MCF 10A (cell line): Measurements from ENCODE around the gene ATP2A3. TPM values are rescaled to one million over a fixed set of nuclear protein-coding genes. Genes with fewer than 3 reads are reported as not detected.

Source experiments
- BruUV-seq: library from RNA; stranded (reverse); fragments of 400-500 nt; replicated peaks from 2 replicates; lab custom pipeline; 2021; lab: Mats Ljungman, UMichigan
- CTCF ChIA-PET: fragments of 300-600 bp; sonication (Branson Sonifier 250); formaldehyde crosslinking; extraction: SDS; loops from one replicate; lab custom pipeline; 2021; ENCODE audit warnings: antibody characterized with exemption, inconsistent platforms; lab: Yijun Ruan, JAX
- POLR2A ChIA-PET: fragments of 300-600, 350-650 bp; sonication (Branson Sonifier 250); formaldehyde crosslinking; extraction: SDS; loops from one replicate; lab custom pipeline; 2020; ENCODE audit warnings: antibody characterized with exemption, inconsistent platforms; lab: Yijun Ruan, JAX
- DNase-seq: peaks from one replicate; pipeline ENCODE4 v3.0.0-alpha.2; 2018; ENCODE audit not compliant: unreplicated experiment
- H3K27ac Mint-ChIP-seq: one replicate; pipeline ENCODE4 v1.8.0; 2022; ENCODE audit warnings: mild to moderate bottlenecking, low read depth, mixed read lengths; ENCODE audit not compliant: unreplicated experiment
- H3K27me3 Mint-ChIP-seq: one replicate; pipeline ENCODE4 v1.8.0; 2022; ENCODE audit warnings: mixed read lengths; ENCODE audit not compliant: insufficient read depth, unreplicated experiment
- H3K36me3 Mint-ChIP-seq: one replicate; pipeline ENCODE4 v1.8.0; 2022; ENCODE audit warnings: mild to moderate bottlenecking, moderate library complexity, mixed read lengths; ENCODE audit not compliant: insufficient read depth, unreplicated experiment
- H3K4me1 Mint-ChIP-seq: one replicate; pipeline ENCODE4 v1.8.0; 2022; ENCODE audit warnings: mixed read lengths; ENCODE audit not compliant: insufficient read depth, unreplicated experiment
- H3K4me3 Mint-ChIP-seq: one replicate; pipeline ENCODE4 v1.8.0; 2022; ENCODE audit warnings: mild to moderate bottlenecking, moderate library complexity, mixed read lengths; ENCODE audit not compliant: unreplicated experiment
- H3K9me3 Mint-ChIP-seq: one replicate; pipeline ENCODE4 v1.8.0; 2022; ENCODE audit warnings: mixed read lengths; ENCODE audit not compliant: unreplicated experiment
- intact Hi-C: fragments of 100-400 bp; cut with micrococcal nuclease; formaldehyde crosslinking; loops from 2 replicates; pipeline ENCODE4 v1.14.1; 2022
- total RNA-seq: library from RNA; stranded (reverse); gene quantifications from 2 replicates; pipeline ENCODE4 v1.2.3, GENCODE V29; 2022
- TF ChIP-seq, protein P1 (sequence below): fragments of 200-600 bp; IDR thresholded peaks from one replicate; pipeline ENCODE4 v1.8.0; 2022; ENCODE audit warnings: antibody characterized with exemption, mild to moderate bottlenecking; ENCODE audit not compliant: unreplicated experiment

ATP2A3 gene
- total RNA-seq, 1 experiment from 2014 or later: not detected

DNA sequence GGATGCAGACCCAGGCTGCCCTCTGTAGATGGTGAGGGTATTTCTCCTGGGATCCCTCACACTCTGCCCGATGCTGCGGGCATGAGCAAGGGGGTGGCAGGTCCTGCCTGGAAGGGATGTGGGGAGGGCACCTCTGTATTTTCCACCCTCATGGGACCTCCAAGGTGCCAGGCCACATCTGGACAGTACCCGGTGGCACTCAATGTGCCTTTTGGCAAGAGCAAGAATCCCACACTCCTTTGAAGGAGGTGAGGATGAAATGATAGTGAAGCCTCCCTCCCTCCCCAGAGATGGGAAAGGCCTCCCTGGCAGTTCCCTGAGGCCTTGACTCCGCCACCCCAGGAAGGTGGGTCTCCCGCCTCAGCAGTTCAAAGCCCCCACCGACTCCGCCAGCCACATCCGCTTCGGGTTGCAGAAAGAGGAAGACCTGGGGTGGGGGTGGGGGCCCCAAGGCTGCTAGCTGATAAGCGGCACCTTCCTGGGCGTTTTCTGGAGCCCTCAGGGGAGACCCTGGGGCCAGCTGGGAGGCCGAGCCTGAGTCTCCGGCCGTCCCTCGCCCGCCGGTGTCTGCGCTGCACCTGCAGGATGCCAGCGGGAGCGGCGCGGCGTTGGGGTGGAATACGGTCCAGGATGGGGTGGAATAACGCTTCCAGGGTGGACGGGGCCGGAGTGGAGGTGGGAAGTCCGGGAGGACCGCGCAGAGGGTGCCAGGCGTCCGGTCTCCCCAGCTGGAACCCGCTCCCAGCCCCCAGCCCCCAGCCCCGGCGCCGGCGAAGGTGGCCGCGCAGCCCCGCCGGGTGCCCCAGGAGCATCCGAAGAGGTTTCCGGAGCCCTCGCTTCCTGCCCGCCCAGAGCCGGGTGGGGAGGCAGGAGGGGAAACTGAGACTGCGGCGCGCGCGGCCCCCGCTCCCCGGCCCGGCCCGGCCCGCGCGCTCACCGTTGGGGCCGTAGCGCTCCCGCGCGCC, 718 bp downstream of the ATP2A3 start:
- Mint-ChIP-seq H3K4me1 (peaks cover 13% of the 10 kb centered on the region), H3K27ac (no peak overlapping the region), H3K36me3 (no peaks in the 10 kb centered on the region), H3K27me3 (peaks cover 12% of the 10 kb centered on the region), H3K4me3 (no peak overlapping the region), H3K9me3 (no peaks in the 10 kb centered on the region)
- no TSS peak for BruUV-seq
- DNase-seq: no peak
- POLR2A ChIA-PET: no interaction called here
- TF ChIP-seq, protein P1, sequence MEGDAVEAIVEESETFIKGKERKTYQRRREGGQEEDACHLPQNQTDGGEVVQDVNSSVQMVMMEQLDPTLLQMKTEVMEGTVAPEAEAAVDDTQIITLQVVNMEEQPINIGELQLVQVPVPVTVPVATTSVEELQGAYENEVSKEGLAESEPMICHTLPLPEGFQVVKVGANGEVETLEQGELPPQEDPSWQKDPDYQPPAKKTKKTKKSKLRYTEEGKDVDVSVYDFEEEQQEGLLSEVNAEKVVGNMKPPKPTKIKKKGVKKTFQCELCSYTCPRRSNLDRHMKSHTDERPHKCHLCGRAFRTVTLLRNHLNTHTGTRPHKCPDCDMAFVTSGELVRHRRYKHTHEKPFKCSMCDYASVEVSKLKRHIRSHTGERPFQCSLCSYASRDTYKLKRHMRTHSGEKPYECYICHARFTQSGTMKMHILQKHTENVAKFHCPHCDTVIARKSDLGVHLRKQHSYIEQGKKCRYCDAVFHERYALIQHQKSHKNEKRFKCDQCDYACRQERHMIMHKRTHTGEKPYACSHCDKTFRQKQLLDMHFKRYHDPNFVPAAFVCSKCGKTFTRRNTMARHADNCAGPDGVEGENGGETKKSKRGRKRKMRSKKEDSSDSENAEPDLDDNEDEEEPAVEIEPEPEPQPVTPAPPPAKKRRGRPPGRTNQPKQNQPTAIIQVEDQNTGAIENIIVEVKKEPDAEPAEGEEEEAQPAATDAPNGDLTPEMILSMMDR: no peak
- intact Hi-C loops: no loop called here
- CTCF ChIA-PET: no interaction called here

DNA sequence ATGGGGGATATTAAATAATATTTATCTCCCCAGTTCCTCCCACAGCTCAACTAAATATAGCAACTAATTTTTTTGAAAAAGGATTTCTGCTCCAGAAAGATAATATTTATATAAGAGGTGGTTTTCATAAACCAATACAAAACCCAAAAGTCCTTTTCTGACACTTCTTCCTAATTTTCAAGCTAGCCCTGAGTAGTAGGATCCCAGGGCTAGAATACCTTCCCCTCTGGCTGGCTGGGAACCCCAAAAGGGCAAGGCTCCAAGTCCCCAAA, 1.3 kb downstream of the ATP2A3 start:
- no peak overlapping the region for H3K4me3 Mint-ChIP-seq
- CTCF ChIA-PET: no interaction called here
- intact Hi-C loops: no loop called here

DNA sequence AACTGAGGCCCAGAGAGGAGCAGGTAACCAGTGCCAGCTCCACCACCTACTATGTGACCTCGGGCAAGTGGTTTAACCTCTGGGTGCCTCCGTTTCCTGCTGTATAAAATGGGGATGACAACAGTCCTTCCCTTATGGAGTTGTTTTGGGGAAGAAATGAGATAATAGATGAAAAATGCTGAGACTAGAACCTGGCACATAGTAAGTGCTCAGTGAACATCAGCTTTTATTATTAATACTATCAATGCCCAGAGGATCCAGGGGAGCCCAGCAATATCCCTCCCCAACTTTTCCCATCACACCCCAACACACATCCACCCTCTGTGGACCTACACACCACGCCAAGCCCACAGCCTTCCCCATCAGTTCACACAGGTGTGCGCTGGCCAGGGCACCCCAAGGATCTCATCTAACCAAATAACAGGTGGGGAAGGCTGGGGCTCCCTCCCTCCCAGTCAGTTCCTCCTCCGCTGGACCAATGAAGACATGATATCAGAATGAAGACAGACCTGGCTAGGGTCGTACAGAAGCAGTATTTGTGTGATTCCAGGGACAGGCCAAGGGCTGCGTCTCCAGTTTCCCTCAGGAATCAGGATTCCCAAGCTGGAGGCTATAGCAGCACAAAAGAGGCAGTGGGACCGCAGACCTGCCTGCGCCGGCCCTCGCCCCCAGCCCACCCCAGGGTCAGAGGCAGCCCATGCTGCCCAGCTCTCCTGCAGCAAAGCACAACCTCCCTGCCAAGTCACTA, 1.8 kb downstream of the ATP2A3 start:
- DNase-seq: no peak
- Mint-ChIP-seq H3K27me3 (peaks cover 12% of the 10 kb centered on the region), H3K9me3 (no peaks in the 10 kb centered on the region), H3K27ac (no peak overlapping the region), H3K4me1 (peaks cover 13% of the 10 kb centered on the region), H3K4me3 (no peak overlapping the region), H3K36me3 (no peaks in the 10 kb centered on the region)
- CTCF ChIA-PET: interaction anchor here (0.9 kb wide), 1 partner anchor 39 kb away, joined by 3 read pairs; no protein-coding TSS in a partner anchor
- POLR2A ChIA-PET: no interaction called here
- TF ChIP-seq, protein P1: no peak
- intact Hi-C loops: no loop called here
- BruUV-seq: no TSS peak

More for the DNA sequence above, 1.3 kb downstream of the ATP2A3 start:
- POLR2A ChIA-PET: no interaction called here
- Mint-ChIP-seq H3K9me3 (no peaks in the 10 kb centered on the region), H3K36me3 (no peaks in the 10 kb centered on the region), H3K4me1 (peaks cover 13% of the 10 kb centered on the region), H3K27ac (no peak overlapping the region), H3K27me3 (peaks cover 12% of the 10 kb centered on the region)
- no TSS peak for BruUV-seq
- TF ChIP-seq, protein P1: no peak
- DNase-seq: no peak

DNA sequence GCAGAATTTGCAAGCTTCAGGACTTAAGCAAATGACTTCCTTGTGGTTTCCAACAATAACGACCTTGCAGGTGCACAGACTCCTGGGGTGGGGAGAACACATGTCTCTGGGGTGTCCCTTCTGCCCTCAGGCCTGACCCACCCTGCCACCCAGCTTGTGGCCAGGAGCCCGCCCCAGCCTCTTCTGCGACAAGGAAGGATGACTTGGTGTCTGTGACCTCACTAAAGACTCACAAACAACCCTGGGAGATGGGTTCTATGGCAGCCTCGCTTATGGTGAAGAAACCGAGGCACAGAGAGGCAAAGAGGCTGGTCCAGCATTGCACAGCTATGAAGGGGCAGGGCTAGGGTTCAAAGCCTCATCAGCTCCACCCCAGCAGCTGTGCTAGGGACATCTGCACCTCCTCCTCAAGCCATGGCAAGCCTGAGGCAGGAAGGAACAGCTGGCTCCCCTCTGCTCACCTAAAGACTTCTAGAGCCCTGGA, 2.6 kb downstream of the ATP2A3 start:
- Mint-ChIP-seq H3K36me3 (no peaks in the 10 kb centered on the region), H3K4me1 (peaks cover 13% of the 10 kb centered on the region), H3K9me3 (no peaks in the 10 kb centered on the region), H3K27me3 (peaks cover 12% of the 10 kb centered on the region), H3K27ac (no peak overlapping the region), H3K4me3 (no peak overlapping the region)
- BruUV-seq: no TSS peak
- ChIA-PET POLR2A (no interaction called here), CTCF (interaction anchor here (0.9 kb wide), 1 partner anchor 40 kb away, joined by 3 read pairs; no protein-coding TSS in a partner anchor)
- TF ChIP-seq, protein P1: no peak
- DNase-seq: no peak
- intact Hi-C loops: no loop called here
